Small intestine (tissue), 7 donors: ENCODE results near the gene ELMO3. TPM values are rescaled to one million over a fixed set of nuclear protein-coding genes. Genes with fewer than 3 reads are reported as not detected.

Experiments used
- DNase-seq, 2 donors: peaks; one replicate each; pipeline versions ENCODE4 v3.0.0 to v3.0.0-alpha.2; 2013
- FAIRE-seq: peaks from 2 replicates; lab custom pipeline; 2012; peaks lifted over from hg19 to GRCh38; lab: Jason Lieb, UNC
- H3K27ac ChIP-seq, 3 donors: one replicate each; pipeline ENCODE4 v1.5.1; 2013; ENCODE audit warnings: low read length in 2 of 3, mild to moderate bottlenecking in 2 of 3, control low read depth in 1 of 3, inconsistent platforms in 1 of 3, low read depth in 1 of 3, moderate library complexity in 1 of 3
- H3K27me3 ChIP-seq, 3 donors: one replicate each; pipeline ENCODE4 v1.6.1; 2013; ENCODE audit warnings: low read length in 3 of 3, inconsistent platforms in 1 of 3; ENCODE audit not compliant: control insufficient read depth in 3 of 3, insufficient read depth in 3 of 3
- H3K36me3 ChIP-seq, 3 donors: one replicate each; pipeline ENCODE4 v1.6.1; 2013; ENCODE audit warnings: low read length in 3 of 3, inconsistent platforms in 1 of 3, low read depth in 1 of 3, mild to moderate bottlenecking in 1 of 3, moderate library complexity in 1 of 3; ENCODE audit not compliant: control insufficient read depth in 3 of 3, insufficient read depth in 2 of 3
- H3K4me1 ChIP-seq, 3 donors: one replicate each; pipeline ENCODE4 v1.6.1; 2013; ENCODE audit warnings: low read length in 2 of 3, inconsistent platforms in 1 of 3, low read depth in 1 of 3, mild to moderate bottlenecking in 1 of 3, moderate library complexity in 1 of 3; ENCODE audit not compliant: control insufficient read depth in 3 of 3, insufficient read depth in 2 of 3
- H3K4me3 ChIP-seq, 3 donors: one replicate each; pipeline ENCODE4 v1.5.1; 2013; ENCODE audit warnings: low read length in 3 of 3, control low read depth in 1 of 3, inconsistent platforms in 1 of 3, low read depth in 1 of 3, mild to moderate bottlenecking in 1 of 3, moderate library complexity in 1 of 3
- H3K9me3 ChIP-seq, 2 donors: one replicate each; pipeline ENCODE4 v1.6.1; 2013; ENCODE audit warnings: low read depth in 1 of 2, low read length in 1 of 2; ENCODE audit not compliant: control insufficient read depth in 2 of 2, insufficient read depth in 1 of 2
- WGBS, 3 donors: extraction: QIAGEN DNeasy Blood & Tissue Kit; methylation state at CpG; one replicate each; pipeline ENCODE4 v1.1.7; 2013; 5-methylcytosine and 5-hydroxymethylcytosine counted together
- polyA plus RNA-seq, 4 donors: library from polyadenylated mRNA; stranded (reverse) in 3 of 4; unstranded in 1 of 4; fragments of 200-250 nt in 3 of 4; fragments of 120-200 nt in 1 of 4; gene quantifications; one replicate each; pipeline versions ENCODE4 v1.2.1 to v1.2.3, GENCODE V29; 2013
- donor health status: healthy with polysubstance abuse.
- donor health status: control.
- donor health status: control.
- donor health status: Bipolar disorder and iron deficiency.
- donor health status: healthy.

ELMO3 gene
- polyA plus RNA-seq, 4 donors: 36.3 to 101 (median 67.4) TPM

DNA sequence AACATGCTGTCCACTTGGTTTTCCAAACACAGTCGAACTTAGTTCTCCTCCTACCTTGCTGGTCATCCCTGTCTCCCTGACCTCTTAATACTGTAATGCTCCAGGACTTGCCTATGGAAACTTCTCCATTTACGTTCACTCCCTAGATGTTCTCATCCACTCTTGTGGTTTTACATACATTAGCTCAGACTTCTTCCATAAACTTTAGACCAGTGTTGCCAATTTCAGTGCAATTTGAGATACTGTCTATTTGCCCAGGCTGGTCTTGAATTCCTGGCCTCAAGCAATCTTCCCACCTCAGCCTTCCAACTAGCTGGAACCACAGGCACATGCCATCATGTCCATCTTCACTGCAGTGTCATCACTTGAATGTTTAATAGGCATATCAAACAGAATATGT lies 16.6 kb upstream of the ELMO3 start:
- FAIRE-seq (no peak), DNase-seq (no peak)
- Histone ChIP-seq H3K27ac (no peak overlapping the region), H3K9me3 (no peaks in the 10 kb centered on the region), H3K36me3 (peaks cover 0 to 5% (median 0%) of the 10 kb centered on the region in 3 donors), H3K4me3 (no peak overlapping the region), H3K4me1 (peaks cover 3 to 33% (median 7%) of the 10 kb centered on the region in 3 donors), H3K27me3 (peaks cover 0 to 11% (median 0%) of the 10 kb centered on the region in 3 donors)
- 84 to 98% (median 92%) methylated on average over 2 of the region's 2 CpGs for WGBS, 3 donors

DNA sequence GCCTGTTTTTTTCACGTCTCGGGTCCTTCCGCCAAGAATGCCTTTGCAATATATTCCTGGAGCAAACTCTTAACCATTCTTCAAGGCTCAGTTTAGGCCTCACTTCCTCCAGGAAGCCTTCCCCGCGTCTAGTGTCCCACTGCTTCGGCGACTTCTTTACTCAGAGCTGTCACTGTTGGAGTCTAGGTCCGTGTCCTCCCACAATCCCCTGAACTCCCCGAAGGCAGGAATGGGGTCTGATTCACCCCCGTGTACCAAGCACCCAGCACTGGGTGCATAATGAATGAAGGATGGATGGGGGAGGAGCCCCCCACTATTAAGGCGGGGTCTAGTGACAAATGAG lies 15.7 kb upstream of the ELMO3 start:
- peaks cover 0 to 6% (median 0%) of the 10 kb centered on the region in 3 donors for H3K27me3 ChIP-seq
- H3K4me1 ChIP-seq: peaks cover 3 to 30% (median 7%) of the 10 kb centered on the region in 3 donors
- H3K9me3 ChIP-seq: no peaks in the 10 kb centered on the region
- DNase-seq (no peak), FAIRE-seq (peak; percentile 65)
- H3K27ac ChIP-seq: peak overlapping the region; percentile 49 to 98 (median 84)
- H3K36me3 ChIP-seq: peaks cover 0 to 5% (median 0%) of the 10 kb centered on the region in 3 donors
- 5 to 8% (median 6%) methylated on average over 11 of the region's 11 CpGs for WGBS, 3 donors
- H3K4me3 ChIP-seq: peak overlapping the region in 2 of 3 donors; percentile 58 to 61

DNA sequence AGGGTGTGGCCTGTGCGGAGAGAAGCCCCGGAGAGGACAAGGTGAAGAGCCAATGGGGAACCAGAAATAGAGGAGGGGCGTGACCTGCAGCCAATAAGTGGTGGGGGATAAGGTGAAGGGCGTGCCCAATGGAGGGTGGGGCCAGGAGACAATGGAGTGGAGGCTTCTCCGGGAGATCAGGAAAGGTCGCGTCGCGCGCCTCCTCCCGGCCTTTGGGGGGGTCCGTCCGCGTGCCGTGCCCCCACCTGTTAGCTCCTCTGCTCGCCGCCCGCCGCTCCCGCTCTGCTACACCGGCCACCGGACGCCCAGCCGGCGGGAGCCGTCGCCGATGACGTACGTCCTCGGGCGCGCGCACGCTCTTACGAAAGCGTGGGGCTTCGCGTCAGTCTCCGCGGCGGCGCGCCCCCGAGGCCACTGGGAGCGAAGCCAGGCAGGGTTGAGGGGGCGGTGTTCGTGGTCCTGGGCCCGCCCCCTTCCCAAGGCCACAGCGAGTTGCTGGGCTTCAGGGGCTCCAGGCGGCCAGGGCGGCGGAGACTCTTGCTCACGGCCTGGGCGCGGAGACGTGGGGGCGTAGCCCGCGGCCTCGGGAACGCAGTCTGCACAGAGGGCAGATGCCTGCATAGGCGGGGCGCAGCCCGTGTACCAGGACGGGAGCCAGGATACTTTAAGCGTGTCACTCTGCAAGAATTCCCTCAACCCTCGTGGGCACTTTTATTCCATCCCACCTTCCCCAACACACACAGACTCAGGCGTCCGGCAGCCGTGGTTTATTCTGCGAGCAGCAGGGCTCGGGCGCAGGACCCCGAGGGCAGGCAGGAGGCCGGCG lies 15.1 kb upstream of the ELMO3 start, which contains the start of gene MATCAP1:
Gene MATCAP1 (minus strand): TSS at position 337 of the 826 bp plus-strand sequence. CDS start 3,353 bp downstream, outside the sequence.
- Histone ChIP-seq H3K4me1 (peaks cover 3 to 25% (median 5%) of the 10 kb centered on the region in 3 donors), H3K27me3 (peaks cover 0 to 6% (median 0%) of the 10 kb centered on the region in 3 donors), H3K27ac (peak within 1 kb of the TSS; percentile 84 to 98 (median 89)), H3K9me3 (no peaks in the 10 kb centered on the region), H3K36me3 (peaks cover 0 to 5% (median 0%) of the 10 kb centered on the region in 3 donors), H3K4me3 (peak within 1 kb of the TSS; percentile 58 to 61 (median 58))
- DNase-seq: peak; percentile 99
- FAIRE-seq: no peak
- WGBS, 3 donors: 0 to 1% (median 0%) methylated on average over 62 to 77 of the region's 77 CpGs

DNA sequence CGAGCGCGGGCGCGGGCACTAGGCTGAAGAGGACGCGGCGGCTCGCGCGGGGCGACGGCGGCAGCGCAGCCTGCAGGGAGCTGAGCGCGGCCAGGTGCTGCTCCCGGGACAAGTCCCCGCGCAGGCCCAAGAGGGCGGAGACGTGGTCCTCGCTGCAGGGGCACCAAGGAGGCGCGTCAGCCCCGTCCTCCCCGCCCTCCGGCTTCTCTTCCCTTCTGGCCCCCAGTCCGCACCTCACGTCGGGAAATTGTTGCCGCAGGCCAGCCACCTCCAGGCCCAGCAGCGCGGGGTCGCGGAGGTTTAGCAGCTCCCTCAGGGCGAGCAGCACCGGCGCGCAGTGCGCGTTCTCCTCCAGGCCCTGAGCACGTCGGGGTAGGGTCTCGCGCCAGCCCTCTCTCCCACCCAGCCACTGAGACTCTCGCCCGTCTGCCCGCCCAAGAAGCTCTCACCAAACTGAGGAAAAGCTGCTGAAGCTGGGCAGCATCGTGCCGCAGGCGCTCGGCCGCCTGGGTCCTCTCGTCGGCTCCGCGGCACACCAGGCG lies 14.4 kb upstream of the ELMO3 start:
- Histone ChIP-seq H3K4me1 (peaks cover 3 to 23% (median 3%) of the 10 kb centered on the region in 3 donors), H3K27me3 (peaks cover 0 to 6% (median 0%) of the 10 kb centered on the region in 3 donors), H3K4me3 (peak overlapping the region; percentile 58 to 61 (median 58)), H3K36me3 (peaks cover 0 to 5% (median 0%) of the 10 kb centered on the region in 3 donors), H3K27ac (peak overlapping the region; percentile 84 to 98 (median 89)), H3K9me3 (no peaks in the 10 kb centered on the region)
- FAIRE-seq: no peak
- no peak for DNase-seq
- 4 to 9% (median 6%) methylated on average over 49 to 59 of the region's 59 CpGs for WGBS, 3 donors

DNA sequence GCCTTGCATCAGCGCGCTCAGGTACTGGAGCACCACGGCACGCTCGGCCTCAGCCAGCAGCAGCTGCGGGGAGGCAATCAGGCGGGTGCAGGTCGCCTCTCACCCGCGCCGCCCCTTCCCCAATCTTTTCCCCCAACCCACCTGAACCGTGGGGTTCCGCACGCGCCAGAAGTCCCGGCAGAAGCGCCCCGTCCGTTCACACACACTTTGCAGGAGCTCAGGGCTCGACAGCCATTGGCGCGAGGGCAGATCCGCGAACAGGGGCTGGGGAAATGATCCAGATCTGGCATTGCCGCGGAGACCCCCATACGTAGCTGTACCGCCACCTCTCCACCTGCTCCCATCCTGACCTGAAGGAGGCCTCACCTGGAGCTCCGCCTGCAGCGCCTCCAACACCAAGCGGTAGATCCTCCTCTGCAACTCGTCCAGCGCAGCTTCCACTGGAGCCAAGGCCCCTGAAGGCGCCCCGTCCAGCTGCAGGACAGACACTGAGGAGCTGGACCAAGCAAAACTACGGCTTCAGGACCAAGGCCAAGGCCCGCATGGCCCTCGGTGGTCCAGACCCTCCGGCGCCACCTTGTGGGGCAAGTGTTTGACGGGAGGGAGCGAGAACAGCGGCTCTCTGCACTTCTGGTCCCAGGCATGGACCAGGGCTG lies 13.8 kb upstream of the ELMO3 start:
- 12 to 14% (median 13%) methylated on average over 36 to 43 of the region's 43 CpGs for WGBS, 3 donors

DNA sequence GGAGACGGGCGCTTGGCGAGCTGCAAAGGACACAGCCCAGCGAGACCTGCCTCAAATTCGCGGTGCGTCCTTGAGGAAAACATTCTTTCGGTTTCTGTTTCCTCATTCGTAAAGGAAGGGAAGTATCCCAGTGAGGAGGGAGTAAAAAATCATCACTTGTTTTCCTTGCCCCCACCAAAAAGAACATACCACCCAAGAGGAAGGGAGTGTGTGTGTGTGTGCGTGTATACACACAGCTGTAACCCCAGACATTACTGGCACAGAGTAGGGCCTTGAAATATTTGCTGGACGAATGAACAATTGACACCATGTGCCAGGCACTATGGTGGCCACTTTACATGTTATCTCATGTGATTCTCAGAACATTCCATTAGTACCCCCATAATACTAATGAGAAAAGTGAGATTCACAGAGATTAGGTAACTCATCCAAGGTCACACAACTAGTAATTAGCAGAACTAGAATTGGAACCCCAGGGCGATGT lies 13.2 kb upstream of the ELMO3 start:
- no peak for FAIRE-seq

More for the DNA sequence above, 13.8 kb upstream of the ELMO3 start:
- DNase-seq (peak; percentile 84 to 93), FAIRE-seq (no peak)
- Histone ChIP-seq H3K27ac (no peak overlapping the region), H3K36me3 (peaks cover 0 to 5% (median 0%) of the 10 kb centered on the region in 3 donors), H3K27me3 (peaks cover 0 to 6% (median 0%) of the 10 kb centered on the region in 3 donors), H3K4me1 (peaks cover 3 to 23% (median 3%) of the 10 kb centered on the region in 3 donors), H3K4me3 (peak overlapping the region in 2 of 3 donors; percentile 0 to 58), H3K9me3 (no peaks in the 10 kb centered on the region)

DNA sequence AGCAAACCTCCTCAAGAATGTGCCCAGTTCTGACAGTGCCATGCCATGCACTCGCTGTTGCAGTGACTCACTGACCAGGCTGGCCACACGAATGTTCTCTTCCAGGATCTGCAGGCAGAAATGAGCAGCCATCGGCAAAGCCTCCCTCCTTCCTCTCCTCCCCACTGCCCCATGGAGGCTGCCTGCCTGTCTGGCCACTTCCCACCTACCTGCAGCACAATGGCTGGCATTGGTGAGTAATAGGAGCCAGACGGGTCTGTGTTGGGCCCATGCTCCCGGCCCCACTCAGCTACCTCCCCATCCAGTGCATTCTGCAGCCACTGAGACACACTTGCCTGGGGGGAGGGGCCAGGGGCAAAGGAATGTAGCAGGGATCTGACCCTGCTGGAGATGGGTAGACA lies 12.4 kb upstream of the ELMO3 start:
- Histone ChIP-seq H3K9me3 (no peaks in the 10 kb centered on the region), H3K4me1 (peaks cover 3 to 25% (median 3%) of the 10 kb centered on the region in 3 donors), H3K27ac (no peak overlapping the region), H3K36me3 (no peaks in the 10 kb centered on the region), H3K4me3 (no peak overlapping the region), H3K27me3 (peaks cover 0 to 6% (median 0%) of the 10 kb centered on the region in 3 donors)
- WGBS, 3 donors: 63 to 81% (median 75%) methylated on average over 5 of the region's 5 CpGs
- DNase-seq (no peak), FAIRE-seq (no peak)

More for the DNA sequence above, 13.2 kb upstream of the ELMO3 start:
- peaks cover 3 to 23% (median 3%) of the 10 kb centered on the region in 3 donors for H3K4me1 ChIP-seq
- H3K9me3 ChIP-seq: no peaks in the 10 kb centered on the region
- WGBS, 3 donors: 3 to 9% (median 6%) methylated on average over 12 of the region's 12 CpGs
- no peak for DNase-seq
- H3K27ac ChIP-seq: no peak overlapping the region
- peak overlapping the region in 2 of 3 donors; percentile 0 to 58 for H3K4me3 ChIP-seq
- H3K27me3 ChIP-seq: peaks cover 0 to 6% (median 0%) of the 10 kb centered on the region in 3 donors
- peaks cover 0 to 5% (median 0%) of the 10 kb centered on the region in 3 donors for H3K36me3 ChIP-seq
